ENCODE measurements around the gene NT5DC1. TPM values are rescaled to one million over a fixed set of nuclear protein-coding genes. Genes with fewer than 3 reads are reported as not detected.

Gene NT5DC1
- total RNA-seq, 1 experiment from 2014 or later = 27.6 TPM

- H3K9me3 Mint-ChIP-seq (ENCODE audit: unreplicated experiment) = no peaks in the 10 kb centered on the region
- DNase-seq (ENCODE audit: unreplicated experiment) = no peak
- no peak for TF ChIP-seq CTCF (IDR thresholded peaks at IDR 0.05; ENCODE audit: unreplicated experiment)
- no TSS peak for BruUV-seq (replicated peaks)
- ChIA-PET POLR2A (interaction anchor here (0.6 kb wide), 1 partner anchor 139 kb away, joined by 4 read pairs; the partner anchor contains the start of gene NT5DC1), CTCF (interaction anchor here (0.6 to 0.9 kb wide), 4 partner anchors 11 to 322 kb away, joined by 3 to 4 read pairs (median 3); no protein-coding TSS in a partner anchor)
- H3K36me3 Mint-ChIP-seq (ENCODE audit: insufficient read depth, unreplicated experiment) = peaks cover 27% of the 10 kb centered on the region
- H3K4me3 Mint-ChIP-seq (ENCODE audit: unreplicated experiment) = no peak overlapping the region
- H3K27me3 Mint-ChIP-seq (ENCODE audit: insufficient read depth, unreplicated experiment) = no peaks in the 10 kb centered on the region
- intact Hi-C loops (cut with micrococcal nuclease) = no loop called here
- no peaks in the 10 kb centered on the region for H3K4me1 Mint-ChIP-seq (ENCODE audit: insufficient read depth, unreplicated experiment)
- H3K27ac Mint-ChIP-seq (ENCODE audit: low read depth, unreplicated experiment) = no peak overlapping the region
These were observed 138.6 kb downstream of the NT5DC1 start for GRCh38 chr6:116239256-116239655.

GRCh38 chr6:116239856-116240255 is 139.2 kb downstream of the NT5DC1 start:
- peaks cover 27% of the 10 kb centered on the region for H3K36me3 Mint-ChIP-seq (ENCODE audit: insufficient read depth, unreplicated experiment)
- H3K27ac Mint-ChIP-seq (ENCODE audit: low read depth, unreplicated experiment) = no peak overlapping the region
- no TSS peak for BruUV-seq (replicated peaks)
- no peak for DNase-seq (ENCODE audit: unreplicated experiment)
- H3K4me1 Mint-ChIP-seq (ENCODE audit: insufficient read depth, unreplicated experiment) = no peaks in the 10 kb centered on the region
- H3K9me3 Mint-ChIP-seq (ENCODE audit: unreplicated experiment) = no peaks in the 10 kb centered on the region
- intact Hi-C loops (cut with micrococcal nuclease) = no loop called here
- POLR2A ChIA-PET = no interaction called here
- no peak for TF ChIP-seq CTCF (IDR thresholded peaks at IDR 0.05; ENCODE audit: unreplicated experiment)
- H3K4me3 Mint-ChIP-seq (ENCODE audit: unreplicated experiment) = no peak overlapping the region
- no peaks in the 10 kb centered on the region for H3K27me3 Mint-ChIP-seq (ENCODE audit: insufficient read depth, unreplicated experiment)
- CTCF ChIA-PET = interaction anchor here (0.7 to 0.9 kb wide), 2 partner anchors 11 to 321 kb away, joined by 3 to 4 read pairs; no protein-coding TSS in a partner anchor

- no TSS peak for BruUV-seq (replicated peaks)
- TF ChIP-seq CTCF (IDR thresholded peaks at IDR 0.05; ENCODE audit: unreplicated experiment) = no peak
- no peak overlapping the region for H3K4me3 Mint-ChIP-seq (ENCODE audit: unreplicated experiment)
- DNase-seq (ENCODE audit: unreplicated experiment) = no peak
- POLR2A ChIA-PET = interaction anchor here (1.3 kb wide), 1 partner anchor 10 kb away, joined by 4 read pairs; the partner anchor contains the start of gene TSPYL4
- CTCF ChIA-PET = no interaction called here
- H3K4me1 Mint-ChIP-seq (ENCODE audit: insufficient read depth, unreplicated experiment) = no peaks in the 10 kb centered on the region
- no peaks in the 10 kb centered on the region for H3K27me3 Mint-ChIP-seq (ENCODE audit: insufficient read depth, unreplicated experiment)
- H3K9me3 Mint-ChIP-seq (ENCODE audit: unreplicated experiment) = no peaks in the 10 kb centered on the region
- H3K36me3 Mint-ChIP-seq (ENCODE audit: insufficient read depth, unreplicated experiment) = peaks cover 15% of the 10 kb centered on the region
- intact Hi-C loops (cut with micrococcal nuclease) = no loop called here
- H3K27ac Mint-ChIP-seq (ENCODE audit: low read depth, unreplicated experiment) = no peak overlapping the region
These were observed 143.6 kb downstream of the NT5DC1 start for GRCh38 chr6:116244284-116244683.

GRCh38 chr6:116246089-116246488 is 145.4 kb downstream of the NT5DC1 start:
- POLR2A ChIA-PET = interaction anchor here (1.5 kb wide), 1 partner anchor 145 kb away, joined by 3 read pairs; the partner anchor contains the start of gene NT5DC1

More at GRCh38 chr6:116246089-116246488, 145.4 kb downstream of the NT5DC1 start:
- H3K36me3 Mint-ChIP-seq (ENCODE audit: insufficient read depth, unreplicated experiment) = peaks cover 15% of the 10 kb centered on the region
- no peaks in the 10 kb centered on the region for H3K9me3 Mint-ChIP-seq (ENCODE audit: unreplicated experiment)
- no peak for TF ChIP-seq CTCF (IDR thresholded peaks at IDR 0.05; ENCODE audit: unreplicated experiment)
- H3K4me1 Mint-ChIP-seq (ENCODE audit: insufficient read depth, unreplicated experiment) = peaks cover 13% of the 10 kb centered on the region
- CTCF ChIA-PET = no interaction called here
- H3K4me3 Mint-ChIP-seq (ENCODE audit: unreplicated experiment) = no peak overlapping the region
- no TSS peak for BruUV-seq (replicated peaks)
- intact Hi-C loops (cut with micrococcal nuclease) = no loop called here
- no peak for DNase-seq (ENCODE audit: unreplicated experiment)
- no peak overlapping the region for H3K27ac Mint-ChIP-seq (ENCODE audit: low read depth, unreplicated experiment)
- no peaks in the 10 kb centered on the region for H3K27me3 Mint-ChIP-seq (ENCODE audit: insufficient read depth, unreplicated experiment)

Measured in MCF 10A (cell line).